Activated CD8-positive, alpha-beta memory T cell treated with anti-CD3 and anti-CD28 coated beads, Interleukin-2, amount 10 ng/mL, durations not matched to agents 7 days and 5 days (primary cell): ENCODE results near the gene ZMIZ1. TPM values are rescaled to one million over a fixed set of nuclear protein-coding genes. Genes with fewer than 3 reads are reported as not detected.

Experiments
- ATAC-seq: fragments of 150-1000 bp; cut with Tn5 transposase; one replicate; pipeline ENCODE4 v1.10.0; 2021; ENCODE audit warnings: moderate library complexity
- CTCF ChIA-PET: fragments of 350-600 bp; sonication (Branson Sonifier 250); formaldehyde crosslinking; loops from one replicate; lab custom pipeline; 2021; ENCODE audit warnings: antibody characterized with exemption; lab: Charles Lee
- DNase-seq: peaks from one replicate; pipeline ENCODE4 v3.0.0-alpha.2; 2020
- H3K27ac Mint-ChIP-seq: one replicate; pipeline ENCODE4 v1.8.0; 2021; ENCODE audit warnings: mild to moderate bottlenecking, mixed read lengths
- H3K27me3 Mint-ChIP-seq: one replicate; pipeline ENCODE4 v1.8.0; 2021; ENCODE audit warnings: mixed read lengths
- H3K36me3 Mint-ChIP-seq: one replicate; pipeline ENCODE4 v1.8.0; 2021; ENCODE audit warnings: mild to moderate bottlenecking, mixed read lengths
- H3K4me1 Mint-ChIP-seq: one replicate; pipeline ENCODE4 v1.8.0; 2021; ENCODE audit warnings: mixed read lengths
- H3K4me3 Mint-ChIP-seq: one replicate; pipeline ENCODE4 v1.8.0; 2021; ENCODE audit warnings: mild to moderate bottlenecking, moderate library complexity, mixed read lengths
- H3K9me3 Mint-ChIP-seq: one replicate; pipeline ENCODE4 v1.8.0; 2022; ENCODE audit warnings: low read depth, mixed read lengths
- total RNA-seq, 2 experiments: library from RNA; stranded (reverse); gene quantifications; one replicate each; pipeline ENCODE4 v1.2.3, GENCODE V29; 2021

The ZMIZ1 gene
- total RNA-seq, 2 experiments from 2014 or later = 52.7 to 71.5 TPM

GRCh38 chr10:79166741-79167140 lies 98.0 kb downstream of the ZMIZ1 start:
- CTCF ChIA-PET = no interaction called here
- H3K27me3 Mint-ChIP-seq = no peaks in the 10 kb centered on the region
- DNase-seq = no peak
- no peak overlapping the region for H3K27ac Mint-ChIP-seq
- no peak for ATAC-seq
- H3K9me3 Mint-ChIP-seq = no peaks in the 10 kb centered on the region
- no peaks in the 10 kb centered on the region for H3K36me3 Mint-ChIP-seq
- no peak overlapping the region for H3K4me3 Mint-ChIP-seq
- no peaks in the 10 kb centered on the region for H3K4me1 Mint-ChIP-seq

- Mint-ChIP-seq H3K36me3 (no peaks in the 10 kb centered on the region), H3K27me3 (no peaks in the 10 kb centered on the region), H3K27ac (no peak overlapping the region), H3K9me3 (no peaks in the 10 kb centered on the region), H3K4me1 (no peaks in the 10 kb centered on the region), H3K4me3 (no peak overlapping the region)
- ATAC-seq = no peak
- CTCF ChIA-PET = no interaction called here
- DNase-seq = no peak
Observed at GRCh38 chr10:79167537-79167936, 98.8 kb downstream of the ZMIZ1 start.

GRCh38 chr10:79168210-79168609 lies 99.4 kb downstream of the ZMIZ1 start:
- ATAC-seq = no peak
- Mint-ChIP-seq H3K9me3 (no peaks in the 10 kb centered on the region), H3K4me1 (no peaks in the 10 kb centered on the region), H3K36me3 (no peaks in the 10 kb centered on the region), H3K27me3 (no peaks in the 10 kb centered on the region), H3K27ac (no peak overlapping the region), H3K4me3 (no peak overlapping the region)
- no peak for DNase-seq
- CTCF ChIA-PET = interaction anchor here (1.6 kb wide), 1 partner anchor 10 kb away, joined by 4 read pairs; no protein-coding TSS in a partner anchor

- no peaks in the 10 kb centered on the region for H3K9me3 Mint-ChIP-seq
- CTCF ChIA-PET = interaction anchor here (2.4 kb wide), 1 partner anchor 25 kb away, joined by 6 read pairs; no protein-coding TSS in a partner anchor
- no peaks in the 10 kb centered on the region for H3K4me1 Mint-ChIP-seq
- H3K27me3 Mint-ChIP-seq = no peaks in the 10 kb centered on the region
- no peak for ATAC-seq
- H3K27ac Mint-ChIP-seq = no peak overlapping the region
- no peak overlapping the region for H3K4me3 Mint-ChIP-seq
- H3K36me3 Mint-ChIP-seq = no peaks in the 10 kb centered on the region
- DNase-seq = no peak
Observed at GRCh38 chr10:79170226-79170752, 101.5 kb downstream of the ZMIZ1 start.

- no peak for ATAC-seq
- H3K9me3 Mint-ChIP-seq = no peaks in the 10 kb centered on the region
- H3K4me1 Mint-ChIP-seq = no peaks in the 10 kb centered on the region
- no peaks in the 10 kb centered on the region for H3K27me3 Mint-ChIP-seq
- CTCF ChIA-PET = interaction anchor here (2.4 kb wide), 1 partner anchor 24 kb away, joined by 6 read pairs; no protein-coding TSS in a partner anchor
- no peak for DNase-seq
- H3K4me3 Mint-ChIP-seq = no peak overlapping the region
- H3K36me3 Mint-ChIP-seq = no peaks in the 10 kb centered on the region
- H3K27ac Mint-ChIP-seq = no peak overlapping the region
Observed at GRCh38 chr10:79170993-79171392, 102.2 kb downstream of the ZMIZ1 start.

- CTCF ChIA-PET = interaction anchor here (2.4 kb wide), 1 partner anchor 23 kb away, joined by 6 read pairs; no protein-coding TSS in a partner anchor
- no peaks in the 10 kb centered on the region for H3K4me1 Mint-ChIP-seq
- no peak for ATAC-seq
- no peak for DNase-seq
- no peaks in the 10 kb centered on the region for H3K36me3 Mint-ChIP-seq
- H3K4me3 Mint-ChIP-seq = no peak overlapping the region
- H3K9me3 Mint-ChIP-seq = no peaks in the 10 kb centered on the region
- no peaks in the 10 kb centered on the region for H3K27me3 Mint-ChIP-seq
- no peak overlapping the region for H3K27ac Mint-ChIP-seq
Observed at GRCh38 chr10:79171504-79171903, 102.7 kb downstream of the ZMIZ1 start.

- no peak overlapping the region for H3K4me3 Mint-ChIP-seq
- ATAC-seq (no peak), DNase-seq (no peak)
- CTCF ChIA-PET = interaction anchor here (0.6 kb wide), 1 partner anchor 68 kb away, joined by 3 read pairs; no protein-coding TSS in a partner anchor
- no peaks in the 10 kb centered on the region for H3K4me1 Mint-ChIP-seq
- no peak overlapping the region for H3K27ac Mint-ChIP-seq
- no peaks in the 10 kb centered on the region for H3K9me3 Mint-ChIP-seq
- no peaks in the 10 kb centered on the region for H3K27me3 Mint-ChIP-seq
- H3K36me3 Mint-ChIP-seq = no peaks in the 10 kb centered on the region
Observed at GRCh38 chr10:79172881-79173280, 104.1 kb downstream of the ZMIZ1 start.

GRCh38 chr10:79173582-79174262 lies 105.0 kb downstream of the ZMIZ1 start:
- no peaks in the 10 kb centered on the region for H3K9me3 Mint-ChIP-seq
- no peaks in the 10 kb centered on the region for H3K4me1 Mint-ChIP-seq
- ATAC-seq (no peak), DNase-seq (no peak)
- H3K4me3 Mint-ChIP-seq = no peak overlapping the region
- H3K36me3 Mint-ChIP-seq = no peaks in the 10 kb centered on the region
- H3K27ac Mint-ChIP-seq = no peak overlapping the region
- CTCF ChIA-PET = interaction anchor here (0.6 to 1.3 kb wide), 2 partner anchors 21 to 69 kb away, joined by 3 to 4 read pairs; no protein-coding TSS in a partner anchor
- H3K27me3 Mint-ChIP-seq = no peaks in the 10 kb centered on the region

GRCh38 chr10:79176052-79176501 lies 107.3 kb downstream of the ZMIZ1 start:
- Mint-ChIP-seq H3K9me3 (no peaks in the 10 kb centered on the region), H3K27ac (no peak overlapping the region), H3K27me3 (no peaks in the 10 kb centered on the region), H3K4me3 (no peak overlapping the region), H3K36me3 (no peaks in the 10 kb centered on the region), H3K4me1 (no peaks in the 10 kb centered on the region)
- CTCF ChIA-PET = interaction anchor here (1.4 kb wide), 1 partner anchor 20 kb away, joined by 3 read pairs; no protein-coding TSS in a partner anchor
- DNase-seq (no peak), ATAC-seq (no peak)

- H3K36me3 Mint-ChIP-seq = no peaks in the 10 kb centered on the region
- CTCF ChIA-PET = interaction anchor here (1.0 kb wide), 1 partner anchor 19 kb away, joined by 4 read pairs; no protein-coding TSS in a partner anchor
- H3K27ac Mint-ChIP-seq = no peak overlapping the region
- H3K4me1 Mint-ChIP-seq = no peaks in the 10 kb centered on the region
- no peaks in the 10 kb centered on the region for H3K27me3 Mint-ChIP-seq
- DNase-seq = no peak
- H3K4me3 Mint-ChIP-seq = no peak overlapping the region
- ATAC-seq = no peak
- no peaks in the 10 kb centered on the region for H3K9me3 Mint-ChIP-seq
Observed at GRCh38 chr10:79176949-79177602, 108.3 kb downstream of the ZMIZ1 start.

- CTCF ChIA-PET = interaction anchor here (1.0 kb wide), 1 partner anchor 18 kb away, joined by 4 read pairs; no protein-coding TSS in a partner anchor
Observed at GRCh38 chr10:79178070-79178576, 109.4 kb downstream of the ZMIZ1 start.

GRCh38 chr10:79178614-79179163 lies 109.9 kb downstream of the ZMIZ1 start:
- Mint-ChIP-seq H3K27me3 (no peaks in the 10 kb centered on the region), H3K27ac (no peak overlapping the region), H3K4me1 (no peaks in the 10 kb centered on the region), H3K9me3 (no peaks in the 10 kb centered on the region), H3K36me3 (no peaks in the 10 kb centered on the region), H3K4me3 (no peak overlapping the region)
- CTCF ChIA-PET = no interaction called here
- ATAC-seq = no peak
- no peak for DNase-seq

More at GRCh38 chr10:79178070-79178576, 109.4 kb downstream of the ZMIZ1 start:
- Mint-ChIP-seq H3K36me3 (no peaks in the 10 kb centered on the region), H3K9me3 (no peaks in the 10 kb centered on the region), H3K4me1 (no peaks in the 10 kb centered on the region), H3K27me3 (no peaks in the 10 kb centered on the region), H3K4me3 (no peak overlapping the region), H3K27ac (no peak overlapping the region)
- ATAC-seq (no peak), DNase-seq (no peak)
